ENCODE measurements around the gene EFCAB13. TPM values are rescaled to one million over a fixed set of nuclear protein-coding genes. Genes with fewer than 3 reads are reported as not detected.
"Not testable (repeated sequence)": the region's sequence is repeated elsewhere in the genome, so short reads cannot be mapped to it uniquely, and the experiment has no call there.

The EFCAB13 gene
- total and polyA plus RNA-seq, 2 of the 4 experiments (the other 2 are of a cell fraction), result 0.77 to 1.4 TPM

DNA sequence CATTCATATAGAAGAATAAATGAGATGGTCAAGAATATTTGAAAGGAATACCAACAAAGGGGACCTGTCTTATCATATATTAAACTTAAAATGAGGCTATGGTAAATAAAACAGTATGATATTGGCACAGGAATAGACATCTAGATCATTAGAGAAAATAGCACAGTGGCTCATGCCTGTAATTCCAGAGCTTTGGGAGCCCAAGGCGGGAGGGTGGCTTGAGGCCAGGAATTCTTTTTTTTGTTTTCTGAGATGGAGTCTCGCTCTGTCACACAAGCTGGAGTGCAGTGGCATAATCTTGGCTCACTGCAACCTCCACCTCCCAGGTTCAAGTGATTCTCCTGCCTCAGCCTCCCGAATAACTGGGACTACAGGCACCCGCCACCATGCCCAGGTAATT, 143.2 kb downstream of the EFCAB13 start:
- no CpG with 5 or more reads among the region's 4 CpGs for WGBS, 2 experiments (ENCODE audit: extremely low coverage in 2 of 2, insufficient read length in 1 of 2)
- H3K79me1 ChIP-seq (ENCODE audit: low read depth in 1 of 2, low read length in 2 of 2); H2AK9ac ChIP-seq (replicated peaks; ENCODE audit: low read depth, low read length, poor library complexity); H3K4ac ChIP-seq (ENCODE audit: low read depth, low read length); H3K14ac ChIP-seq (replicated peaks; ENCODE audit: low read depth, low read length); H4K5ac ChIP-seq (ENCODE audit: low read depth, low read length); dilution Hi-C loops (cut with HindIII; ENCODE audit: low sequenced_read_pairs, unreplicated experiment); H3K9ac ChIP-seq (ENCODE audit: low read depth, low read length); H3K9me3 ChIP-seq (ENCODE audit: control insufficient read depth, insufficient read depth, low read length); in situ Hi-C loops (cut with MboI; ENCODE audit: low sequenced_read_pairs); H4K8ac ChIP-seq (ENCODE audit: low read depth in 2 of 2, low read length in 2 of 2); H3K36me3 ChIP-seq (ENCODE audit: control insufficient read depth, insufficient read depth, low read length); H3K23ac ChIP-seq (ENCODE audit: low read depth, low read length); POLR2A ChIA-PET (ENCODE audit: unreplicated experiment); H3K18ac ChIP-seq (ENCODE audit: low read depth, low read length); H3K27me3 ChIP-seq (ENCODE audit: control insufficient read depth, insufficient read depth, low read length); intact Hi-C loops (cut with micrococcal nuclease); DNase-seq; H3K56ac ChIP-seq (ENCODE audit: extremely low read depth, insufficient read depth, low read length); H2AK5ac ChIP-seq (ENCODE audit: low read depth, low read length); H2BK120ac ChIP-seq (ENCODE audit: low read depth, low read length); H4K91ac ChIP-seq (ENCODE audit: insufficient read depth, low read depth, low read length); H2AFZ ChIP-seq (replicated peaks; ENCODE audit: low read length, poor library complexity); H2BK5ac ChIP-seq (ENCODE audit: low read depth, low read length, poor library complexity, severe bottlenecking); H3K9me1 ChIP-seq (ENCODE audit: insufficient read depth, low read length); BruUV-seq (replicated peaks); H3K4me1 ChIP-seq (ENCODE audit: control insufficient read depth, insufficient read depth, low read length); H3K27ac ChIP-seq (ENCODE audit: insufficient read depth, low read length); ATAC-seq (ENCODE audit: low read depth); H2BK15ac ChIP-seq (ENCODE audit: low read depth, low read length); H2BK20ac ChIP-seq (ENCODE audit: low read depth, low read length); H3K4me3 ChIP-seq (ENCODE audit: insufficient read depth, low read depth, low read length); H3K4me2 ChIP-seq (ENCODE audit: low read depth, low read length); CTCF ChIA-PET; H4K20me1 ChIP-seq (ENCODE audit: insufficient read depth, low read length): not testable (repeated sequence)

All from IMR-90 (cell line).